ENCODE results near the gene DLG2.

GRCh38 chr11:85029964-85030363 is 597.2 kb downstream of the DLG2 start:
- TF ChIP-seq, protein P1, sequence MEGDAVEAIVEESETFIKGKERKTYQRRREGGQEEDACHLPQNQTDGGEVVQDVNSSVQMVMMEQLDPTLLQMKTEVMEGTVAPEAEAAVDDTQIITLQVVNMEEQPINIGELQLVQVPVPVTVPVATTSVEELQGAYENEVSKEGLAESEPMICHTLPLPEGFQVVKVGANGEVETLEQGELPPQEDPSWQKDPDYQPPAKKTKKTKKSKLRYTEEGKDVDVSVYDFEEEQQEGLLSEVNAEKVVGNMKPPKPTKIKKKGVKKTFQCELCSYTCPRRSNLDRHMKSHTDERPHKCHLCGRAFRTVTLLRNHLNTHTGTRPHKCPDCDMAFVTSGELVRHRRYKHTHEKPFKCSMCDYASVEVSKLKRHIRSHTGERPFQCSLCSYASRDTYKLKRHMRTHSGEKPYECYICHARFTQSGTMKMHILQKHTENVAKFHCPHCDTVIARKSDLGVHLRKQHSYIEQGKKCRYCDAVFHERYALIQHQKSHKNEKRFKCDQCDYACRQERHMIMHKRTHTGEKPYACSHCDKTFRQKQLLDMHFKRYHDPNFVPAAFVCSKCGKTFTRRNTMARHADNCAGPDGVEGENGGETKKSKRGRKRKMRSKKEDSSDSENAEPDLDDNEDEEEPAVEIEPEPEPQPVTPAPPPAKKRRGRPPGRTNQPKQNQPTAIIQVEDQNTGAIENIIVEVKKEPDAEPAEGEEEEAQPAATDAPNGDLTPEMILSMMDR (IDR thresholded peaks at IDR 0.05) = no peak
- TF ChIP-seq POLR2AphosphoS5 (IDR thresholded peaks at IDR 0.05) (no peak), POLR2A (IDR thresholded peaks at IDR 0.05) (no peak)
